A673 (cell line): ENCODE measurements around the gene CUEDC2. TPM values are rescaled to one million over a fixed set of nuclear protein-coding genes. Genes with fewer than 3 reads are reported as not detected.

Source experiments
- BruUV-seq: library from RNA; stranded (reverse); fragments of 400-500 nt; replicated peaks from 2 replicates; lab custom pipeline; 2021; lab: Mats Ljungman, UMichigan
- CTCF ChIA-PET: fragments of 300-600 bp; sonication (Branson Sonifier 250); formaldehyde crosslinking; loops from one replicate; lab custom pipeline; 2022; ENCODE audit warnings: antibody characterized with exemption; lab: Charles Lee
- POLR2A ChIA-PET: fragments of 300-600 bp; sonication (Branson Sonifier 250); formaldehyde crosslinking; loops from one replicate; lab custom pipeline; 2022; ENCODE audit warnings: antibody characterized with exemption; ENCODE audit not compliant: low non-redundant PET; lab: Charles Lee
- DNase-seq: peaks from one replicate; pipeline ENCODE4 v3.0.0-alpha.2; 2015; ENCODE audit warnings: low spot score
- H3K27ac ChIP-seq: fragments of 200-600 bp; sonication (generic); 2 replicates; pipeline ENCODE4 v1.5.1; 2016; ENCODE audit warnings: mixed run types, low read depth, mild to moderate bottlenecking, mixed read lengths, antibody characterized with exemption, low read length; ENCODE audit not compliant: poor library complexity, severe bottlenecking
- H3K27me3 ChIP-seq: fragments of 200-600 bp; sonication (generic); replicated peaks from 2 replicates; pipeline ENCODE4 v1.6.1; 2017; ENCODE audit warnings: mixed run types, low read depth, mild to moderate bottlenecking, mixed read lengths, antibody characterized with exemption, low read length; ENCODE audit not compliant: insufficient read depth, poor library complexity
- H3K36me3 ChIP-seq: fragments of 200-600 bp; sonication (generic); 2 replicates; pipeline ENCODE4 v1.6.1; 2016; ENCODE audit warnings: mixed run types, mild to moderate bottlenecking, mixed read lengths, antibody characterized with exemption, low read length; ENCODE audit not compliant: insufficient read depth, poor library complexity, severe bottlenecking
- H3K4me1 ChIP-seq: fragments of 200-600 bp; sonication (generic); 2 replicates; pipeline ENCODE4 v1.6.1; 2017; ENCODE audit warnings: mixed run types, mild to moderate bottlenecking, mixed read lengths, antibody characterized with exemption, low read length; ENCODE audit not compliant: insufficient read depth, poor library complexity, severe bottlenecking
- H3K4me3 ChIP-seq: fragments of 200-600 bp; sonication (generic); 2 replicates; pipeline ENCODE4 v1.5.1; 2016; ENCODE audit warnings: low read depth, mixed run types, mild to moderate bottlenecking, mixed read lengths, low read length; ENCODE audit not compliant: poor library complexity, severe bottlenecking
- H3K9me3 ChIP-seq: fragments of 200-600 bp; sonication (generic); 2 replicates; pipeline ENCODE4 v1.6.1; 2016; ENCODE audit warnings: mixed run types, low read depth, mild to moderate bottlenecking, mixed read lengths, antibody characterized with exemption, low read length; ENCODE audit not compliant: poor library complexity, severe bottlenecking
- CTCF ChIP-seq: fragments of 300-800, 200-600 bp; sonication (generic); conservative IDR thresholded peaks from 2 replicates; pipeline ENCODE4 v1.5.1; 2017; ENCODE audit warnings: low read depth, mild to moderate bottlenecking, antibody characterized with exemption, low read length, moderate library complexity, mixed read lengths
- EZH2 ChIP-seq: fragments of 200-600 bp; sonication (generic); IDR thresholded peaks from 2 replicates; pipeline ENCODE4 v1.6.1; 2017; ENCODE audit warnings: borderline replicate concordance, low read depth, mild to moderate bottlenecking, mixed read lengths, antibody characterized with exemption, low read length; ENCODE audit not compliant: poor library complexity, severe bottlenecking
- intact Hi-C: fragments of 100-400 bp; cut with micrococcal nuclease; formaldehyde crosslinking; loops from one replicate; pipeline ENCODE4 v1.10.0; 2022; ENCODE audit not compliant: unreplicated experiment
- total RNA-seq: library from RNA; stranded (reverse); gene quantifications from 2 replicates; pipeline ENCODE4 v1.2.3, GENCODE V29; 2021

The CUEDC2 gene
- total RNA-seq, 1 experiment from 2014 or later: 63.7 TPM

- no peaks in the 10 kb centered on the region for H3K36me3 ChIP-seq
- no peaks in the 10 kb centered on the region for H3K27me3 ChIP-seq
- ChIA-PET POLR2A (no interaction called here), CTCF (no interaction called here)
- no peak for TF ChIP-seq CTCF
- TF ChIP-seq EZH2: no peak
- H3K4me1 ChIP-seq: peaks cover 11% of the 10 kb centered on the region
- no peak for DNase-seq
- BruUV-seq: no TSS peak
- no peak overlapping the region for H3K4me3 ChIP-seq
- H3K9me3 ChIP-seq: no peaks in the 10 kb centered on the region
- intact Hi-C loops: no loop called here
- H3K27ac ChIP-seq: no peak overlapping the region
These were observed 3.9 kb upstream of the CUEDC2 start for GRCh38 chr10:102436312-102436711.

GRCh38 chr10:102435529-102436233 lies 3.3 kb upstream of the CUEDC2 start:
- DNase-seq: peak; percentile 19

GRCh38 chr10:102435133-102435497 lies 2.7 kb upstream of the CUEDC2 start:
- intact Hi-C loops: no loop called here
- ChIA-PET POLR2A (interaction anchor here (0.6 kb wide), 1 partner anchor 11 kb away, joined by 3 read pairs; no protein-coding TSS in a partner anchor), CTCF (no interaction called here)
- no peaks in the 10 kb centered on the region for H3K36me3 ChIP-seq
- no peaks in the 10 kb centered on the region for H3K27me3 ChIP-seq
- H3K4me1 ChIP-seq: peaks cover 13% of the 10 kb centered on the region
- H3K4me3 ChIP-seq: peak overlapping the region; percentile 27
- no peak for TF ChIP-seq CTCF
- TF ChIP-seq EZH2: no peak
- H3K9me3 ChIP-seq: no peaks in the 10 kb centered on the region
- BruUV-seq: no TSS peak
- peak overlapping the region; percentile 8 for H3K27ac ChIP-seq
- DNase-seq: no peak

More at GRCh38 chr10:102435529-102436233, 3.3 kb upstream of the CUEDC2 start:
- TF ChIP-seq EZH2 (no peak), CTCF (no peak)
- ChIA-PET CTCF (no interaction called here), POLR2A (interaction anchor here (0.6 kb wide), 1 partner anchor 12 kb away, joined by 3 read pairs; no protein-coding TSS in a partner anchor)
- H3K9me3 ChIP-seq: no peaks in the 10 kb centered on the region
- H3K4me1 ChIP-seq: peaks cover 13% of the 10 kb centered on the region
- peak overlapping the region; percentile 27 for H3K4me3 ChIP-seq
- no TSS peak for BruUV-seq
- intact Hi-C loops: no loop called here
- peak overlapping the region; percentile 8 for H3K27ac ChIP-seq
- H3K36me3 ChIP-seq: no peaks in the 10 kb centered on the region
- H3K27me3 ChIP-seq: no peaks in the 10 kb centered on the region
